ENCODE results near the gene AIG1.

The AIG1 gene

DNA sequence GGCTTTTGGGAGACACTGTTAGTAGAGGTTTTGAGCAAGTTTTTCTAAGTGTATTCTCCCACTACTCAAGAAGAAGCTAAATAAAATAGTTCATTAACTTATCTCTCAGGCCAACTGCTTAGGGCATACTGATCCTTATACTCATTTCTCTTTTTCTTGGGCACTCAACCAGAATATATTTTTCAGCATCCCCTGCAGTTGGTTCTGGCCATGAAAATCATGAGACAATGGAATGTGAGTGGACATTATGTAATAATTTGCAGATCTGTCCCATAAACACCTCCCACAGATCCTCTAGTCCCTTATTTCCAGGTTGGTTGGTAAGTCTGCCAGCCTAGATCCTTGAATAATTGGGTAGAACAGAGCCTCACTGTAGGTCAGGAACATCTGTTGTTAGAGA lies 136.7 kb downstream of the AIG1 start:
- Histone ChIP-seq H3K9ac (no peak overlapping the region), H4K20me1 (no peaks in the 10 kb centered on the region), H3K4me2 (no peak overlapping the region), H3K27me3 (no peaks in the 10 kb centered on the region), H3K4me1 (no peaks in the 10 kb centered on the region), H3K36me3 (no peaks in the 10 kb centered on the region), H3K27ac (no peak overlapping the region), H3K9me3 (no peaks in the 10 kb centered on the region), H3K4me3 (no peak overlapping the region)
- no peak for TF ChIP-seq Cebpa-rat (IDR thresholded peaks at IDR 0.05)

DNA sequence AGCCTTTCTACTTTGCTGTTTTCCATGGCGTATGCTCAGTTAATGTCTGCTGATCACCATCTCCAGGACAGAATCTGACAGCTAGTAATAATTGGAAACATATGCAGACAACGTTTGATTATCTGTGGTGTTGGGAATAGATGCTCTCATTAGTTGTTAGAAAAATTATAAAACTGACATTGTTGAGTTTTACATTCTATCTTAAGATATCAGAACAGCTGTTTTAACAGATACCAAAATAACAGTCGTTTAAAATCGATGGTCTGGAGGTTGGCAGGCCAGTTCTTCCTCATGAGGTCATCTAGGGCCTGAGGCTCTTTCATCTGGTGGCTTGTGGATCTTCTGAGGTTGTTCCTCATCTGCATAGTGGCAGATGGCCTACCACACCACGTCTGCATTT lies 137.6 kb downstream of the AIG1 start:
- Histone ChIP-seq H3K9me3 (no peaks in the 10 kb centered on the region), H3K36me3 (no peaks in the 10 kb centered on the region), H4K20me1 (no peaks in the 10 kb centered on the region), H3K9ac (no peak overlapping the region), H3K4me2 (no peak overlapping the region), H3K4me3 (no peak overlapping the region), H3K4me1 (no peaks in the 10 kb centered on the region), H3K27me3 (no peaks in the 10 kb centered on the region), H3K27ac (no peak overlapping the region)
- no peak for TF ChIP-seq Cebpa-rat (IDR thresholded peaks at IDR 0.05)

DNA sequence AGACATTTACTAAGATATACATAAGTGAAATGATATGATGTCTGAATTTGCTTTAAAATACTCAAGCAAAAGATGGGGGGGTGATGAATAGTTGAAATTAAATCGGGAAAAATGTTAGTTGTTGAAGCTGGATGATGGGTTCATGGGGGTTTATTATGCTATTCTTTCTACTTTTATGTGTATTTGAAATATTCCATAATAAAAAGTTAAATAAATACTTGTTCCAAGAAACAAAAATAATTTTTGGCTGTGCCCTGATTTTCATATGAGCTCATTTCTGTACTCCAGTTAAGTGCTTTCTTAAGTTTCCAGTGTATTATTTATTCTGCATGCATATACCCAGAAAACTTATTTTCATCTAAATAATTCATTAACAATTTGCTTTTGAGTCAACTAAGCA lies 138.6 kb downstream of the AIG1 start:
- Histone ChIP-seq H3K9me3 (no peaks in the 10 kb centered on the region), H3K27ac (no peak overlapping the region), H3K4me1 (no peaks in the 10 kb centered on the region), H3K4me2 (no peak overlapping the region), H3K27me3 (no peaks in the 10 kb centered on the region), H3K36me3 (no peaks in the 10 kb centered on the region), H4K20me1 (no peaks in the 10 kb centered on the region), H3K9ac (no peak overlapping the region), H3K4me3 (no peak overlapping the region)
- TF ChIP-seq Cebpa-rat (IDR thresholded peaks at IDR 0.05), result no peak

DNA sequence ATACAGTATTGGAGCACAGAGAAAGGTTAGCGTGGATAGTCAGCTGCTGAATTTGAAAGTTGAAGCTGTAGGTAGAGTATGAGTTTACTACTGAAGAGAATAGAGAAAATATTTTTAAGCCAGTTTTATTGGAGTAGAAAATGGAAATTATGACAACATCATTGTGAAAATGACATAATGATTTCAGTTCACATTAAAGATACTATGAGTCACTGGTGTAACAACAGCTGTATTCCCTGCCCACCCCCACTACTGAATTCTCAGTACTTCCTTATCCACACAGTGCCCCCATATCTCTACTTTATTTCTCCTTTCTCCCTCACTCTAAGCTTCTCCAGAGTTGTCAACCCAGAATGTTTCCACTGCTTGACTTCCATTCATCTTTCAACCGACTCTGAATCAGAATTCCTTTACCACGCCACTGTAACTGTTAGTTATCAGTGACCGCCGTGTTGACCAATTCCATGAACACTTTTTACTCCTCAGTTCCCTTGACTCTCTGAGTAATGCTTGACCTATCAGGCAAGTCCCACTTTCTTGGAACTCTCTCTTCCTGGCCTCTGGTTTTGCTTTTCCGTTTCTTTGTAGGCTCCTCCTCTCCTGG lies 139.6 kb downstream of the AIG1 start:
- no peak overlapping the region for H3K9ac ChIP-seq
- H3K4me3 ChIP-seq, result no peak overlapping the region
- H3K36me3 ChIP-seq, result no peaks in the 10 kb centered on the region
- H3K4me1 ChIP-seq, result no peaks in the 10 kb centered on the region
- H3K27ac ChIP-seq, result no peak overlapping the region
- TF ChIP-seq Cebpa-rat (IDR thresholded peaks at IDR 0.05), result no peak
- H3K4me2 ChIP-seq, result no peak overlapping the region
- H4K20me1 ChIP-seq, result no peaks in the 10 kb centered on the region
- H3K27me3 ChIP-seq, result no peaks in the 10 kb centered on the region
- H3K9me3 ChIP-seq, result no peaks in the 10 kb centered on the region

DNA sequence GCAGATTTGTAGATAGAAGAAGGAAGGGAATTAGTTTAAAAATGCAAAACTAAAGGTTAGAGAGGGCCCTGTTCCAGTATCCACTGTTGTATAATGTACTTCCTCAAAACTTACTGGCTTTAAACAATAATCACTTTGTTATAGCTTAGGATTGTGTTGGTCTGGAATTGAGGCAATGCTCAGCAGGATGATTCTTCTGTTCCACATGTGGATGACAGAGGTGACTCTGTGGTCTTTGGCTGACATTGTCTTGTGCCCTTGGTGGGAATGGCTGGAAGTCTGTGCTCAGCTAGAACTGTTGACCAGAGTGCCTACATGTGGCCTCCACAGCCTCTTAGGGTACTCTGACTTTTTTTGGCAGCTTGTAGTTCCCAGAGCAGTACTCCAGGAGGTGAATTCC lies 143.4 kb downstream of the AIG1 start:
- Histone ChIP-seq H3K4me2 (no peak overlapping the region), H3K4me1 (no peaks in the 10 kb centered on the region), H3K36me3 (no peaks in the 10 kb centered on the region), H3K9me3 (no peaks in the 10 kb centered on the region), H3K9ac (no peak overlapping the region), H4K20me1 (no peaks in the 10 kb centered on the region), H3K27ac (no peak overlapping the region), H3K4me3 (no peak overlapping the region), H3K27me3 (no peaks in the 10 kb centered on the region)
- TF ChIP-seq Cebpa-rat (IDR thresholded peaks at IDR 0.05), result no peak

DNA sequence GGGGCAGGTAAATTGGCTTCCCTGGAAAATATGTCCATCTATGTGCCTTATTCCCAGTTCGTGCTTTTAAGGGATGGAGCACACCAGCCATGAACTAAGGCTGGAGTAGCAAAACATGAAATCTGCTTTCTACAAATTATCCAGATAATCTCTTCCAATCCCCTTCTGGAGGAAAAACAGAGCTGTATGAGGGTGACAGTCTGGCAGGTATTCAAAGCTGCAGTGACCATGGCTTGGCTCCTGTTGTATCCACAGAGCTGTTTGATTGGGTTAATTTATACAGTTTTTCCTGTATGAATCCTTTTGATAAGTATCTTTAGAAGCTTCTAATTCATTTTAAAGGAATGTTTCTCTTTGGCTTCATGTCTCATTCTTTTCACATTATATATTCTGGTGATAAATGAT lies 144.4 kb downstream of the AIG1 start:
- H3K27ac ChIP-seq, result no peak overlapping the region
- no peaks in the 10 kb centered on the region for H3K9me3 ChIP-seq
- no peak overlapping the region for H3K4me3 ChIP-seq
- no peaks in the 10 kb centered on the region for H3K36me3 ChIP-seq
- no peak for TF ChIP-seq Cebpa-rat (IDR thresholded peaks at IDR 0.05)
- no peaks in the 10 kb centered on the region for H3K27me3 ChIP-seq
- H4K20me1 ChIP-seq, result no peaks in the 10 kb centered on the region
- no peaks in the 10 kb centered on the region for H3K4me1 ChIP-seq
- no peak overlapping the region for H3K4me2 ChIP-seq
- no peak overlapping the region for H3K9ac ChIP-seq

DNA sequence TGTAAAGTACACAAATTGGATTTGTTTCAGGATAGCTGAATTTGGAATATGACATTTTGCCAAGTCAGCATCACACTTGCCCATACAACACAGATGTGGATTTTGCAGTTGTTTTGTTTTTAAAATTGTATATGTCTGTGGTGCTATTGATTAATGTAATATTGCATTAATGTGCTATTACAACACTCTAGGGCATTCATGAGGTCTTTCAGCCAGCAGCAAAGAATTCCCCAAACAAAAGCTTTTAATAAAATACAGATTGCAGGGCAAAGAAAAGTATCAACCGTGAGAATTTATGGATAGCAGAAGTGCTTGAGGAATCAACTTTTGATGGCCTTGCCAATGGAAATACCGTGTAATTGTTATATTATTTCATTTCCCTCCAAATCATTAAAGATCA lies 144.9 kb downstream of the AIG1 start:
- H3K27me3 ChIP-seq, result no peaks in the 10 kb centered on the region
- H3K27ac ChIP-seq, result no peak overlapping the region
- H3K4me3 ChIP-seq, result no peak overlapping the region
- H3K9ac ChIP-seq, result no peak overlapping the region
- TF ChIP-seq Cebpa-rat (IDR thresholded peaks at IDR 0.05), result no peak
- no peak overlapping the region for H3K4me2 ChIP-seq
- H3K4me1 ChIP-seq, result no peaks in the 10 kb centered on the region
- no peaks in the 10 kb centered on the region for H3K36me3 ChIP-seq
- no peaks in the 10 kb centered on the region for H3K9me3 ChIP-seq
- H4K20me1 ChIP-seq, result no peaks in the 10 kb centered on the region

DNA sequence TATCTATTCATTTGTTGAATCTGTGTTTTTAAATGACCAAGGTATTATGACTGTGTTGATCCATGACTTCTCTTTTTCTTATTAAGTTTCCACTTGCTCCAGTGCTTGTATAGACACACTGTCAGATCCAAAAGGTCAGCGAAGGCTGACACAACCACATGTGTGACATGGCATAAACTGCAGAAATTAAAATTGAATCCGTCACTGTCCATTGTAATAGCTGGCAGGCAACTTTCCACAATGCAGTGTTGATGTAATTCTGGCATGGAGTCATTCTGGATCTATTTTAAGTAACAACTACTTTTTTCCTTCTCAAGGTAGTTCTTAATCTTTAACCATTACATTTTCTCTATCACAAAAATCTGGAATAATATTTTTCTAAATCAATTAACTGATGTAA lies 145.3 kb downstream of the AIG1 start:
- TF ChIP-seq Cebpa-rat (IDR thresholded peaks at IDR 0.05), result no peak
- H3K36me3 ChIP-seq, result no peaks in the 10 kb centered on the region
- H3K9me3 ChIP-seq, result no peaks in the 10 kb centered on the region

DNA sequence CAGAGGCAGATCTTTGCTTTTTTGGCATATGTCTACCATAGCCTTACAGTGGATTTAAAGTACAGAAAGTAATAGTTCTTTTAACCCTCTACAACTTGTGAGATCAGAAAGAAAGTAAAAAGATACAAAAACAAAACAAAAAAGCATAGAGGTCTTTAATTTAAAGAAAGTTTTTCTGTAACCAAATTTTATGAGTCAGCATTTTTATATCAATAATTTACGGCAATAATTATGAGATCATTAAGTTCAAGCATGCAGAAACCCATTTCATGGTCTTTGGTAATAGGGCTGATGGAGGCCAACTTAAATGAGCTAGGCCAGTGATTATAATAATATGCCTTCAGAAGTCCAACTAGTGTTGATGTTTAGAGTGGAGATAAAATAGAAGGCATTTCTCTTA lies 145.9 kb downstream of the AIG1 start:
- no peaks in the 10 kb centered on the region for H3K36me3 ChIP-seq
- no peaks in the 10 kb centered on the region for H4K20me1 ChIP-seq
- H3K27ac ChIP-seq, result no peak overlapping the region
- H3K4me3 ChIP-seq, result no peak overlapping the region
- no peak for TF ChIP-seq Cebpa-rat (IDR thresholded peaks at IDR 0.05)
- H3K9me3 ChIP-seq, result no peaks in the 10 kb centered on the region
- H3K9ac ChIP-seq, result no peak overlapping the region
- no peaks in the 10 kb centered on the region for H3K27me3 ChIP-seq
- H3K4me1 ChIP-seq, result no peaks in the 10 kb centered on the region
- no peak overlapping the region for H3K4me2 ChIP-seq

More for the DNA sequence above, 145.3 kb downstream of the AIG1 start:
- H3K27ac ChIP-seq, result no peak overlapping the region
- no peak overlapping the region for H3K9ac ChIP-seq
- no peaks in the 10 kb centered on the region for H3K27me3 ChIP-seq
- no peak overlapping the region for H3K4me3 ChIP-seq
- no peak overlapping the region for H3K4me2 ChIP-seq
- H3K4me1 ChIP-seq, result no peaks in the 10 kb centered on the region
- no peaks in the 10 kb centered on the region for H4K20me1 ChIP-seq

DNA sequence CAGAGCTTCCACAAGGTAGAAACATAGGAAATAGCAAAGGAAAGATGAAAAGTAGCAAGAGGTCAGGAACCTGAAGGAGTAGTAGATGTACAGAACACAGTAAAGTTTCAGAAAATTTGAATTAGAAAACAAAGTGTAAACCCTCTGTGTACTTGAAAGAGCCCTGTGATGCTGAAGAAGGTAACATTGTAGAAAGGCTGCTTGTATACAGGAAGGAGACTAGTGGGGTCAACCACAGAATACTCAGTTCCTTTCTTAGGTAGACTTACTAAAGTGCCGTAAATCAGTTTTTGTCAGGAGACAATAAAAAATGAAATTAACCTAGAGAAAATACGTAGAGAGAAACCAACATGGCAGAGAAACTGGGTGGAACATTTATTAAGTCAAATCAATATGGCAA lies 149.7 kb downstream of the AIG1 start:
- Histone ChIP-seq H3K4me1 (no peaks in the 10 kb centered on the region), H3K27me3 (no peaks in the 10 kb centered on the region), H3K9me3 (no peaks in the 10 kb centered on the region), H3K9ac (no peak overlapping the region), H3K36me3 (no peaks in the 10 kb centered on the region), H4K20me1 (no peaks in the 10 kb centered on the region), H3K4me2 (no peak overlapping the region), H3K27ac (no peak overlapping the region), H3K4me3 (no peak overlapping the region)
- TF ChIP-seq Cebpa-rat (IDR thresholded peaks at IDR 0.05), result no peak

DNA sequence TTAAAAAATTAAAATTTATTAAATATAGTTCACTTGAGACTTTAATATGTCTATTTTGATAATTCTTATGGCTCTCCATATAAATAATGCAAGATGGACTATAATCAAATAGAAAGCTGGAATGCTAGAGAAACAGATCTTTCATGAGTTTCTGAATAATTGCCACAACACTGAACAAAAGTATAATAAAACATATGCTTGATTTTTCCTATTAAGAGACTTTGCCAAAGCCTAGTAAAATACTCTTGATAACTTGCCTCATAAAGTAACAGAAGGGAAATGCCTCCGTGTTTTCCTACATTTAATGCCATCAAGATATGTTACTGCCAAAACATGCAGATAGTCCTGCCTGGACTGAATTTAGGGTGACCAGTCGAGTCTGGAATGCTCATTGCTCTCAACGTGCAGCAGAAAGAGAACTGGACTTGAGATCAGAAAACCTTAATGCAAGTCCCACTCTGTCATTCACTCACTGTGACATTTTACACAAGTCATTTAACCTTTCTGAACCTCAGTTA lies 153.2 kb downstream of the AIG1 start:
- no peak overlapping the region for H3K9ac ChIP-seq
- H3K27me3 ChIP-seq, result no peaks in the 10 kb centered on the region
- H3K4me2 ChIP-seq, result no peak overlapping the region
- no peaks in the 10 kb centered on the region for H3K4me1 ChIP-seq
- H3K27ac ChIP-seq, result no peak overlapping the region
- H4K20me1 ChIP-seq, result no peaks in the 10 kb centered on the region
- no peak for TF ChIP-seq Cebpa-rat (IDR thresholded peaks at IDR 0.05)
- H3K36me3 ChIP-seq, result no peaks in the 10 kb centered on the region
- no peak overlapping the region for H3K4me3 ChIP-seq
- H3K9me3 ChIP-seq, result no peaks in the 10 kb centered on the region

Measured in BLaER1 (cell line).